GM19023 (cell line): ENCODE data around the gene TNS1.
A peak's percentile ranks its signal among the peaks of the same experiment; 100 is the strongest.
"Not testable (repeated sequence)": the region's sequence is repeated elsewhere in the genome, so short reads cannot be mapped to it uniquely, and the experiment has no call there.

Source experiments
- ATAC-seq: cut with Tn5 transposase; IDR thresholded peaks from one replicate; pipeline ENCODE4 v1.9.1; 2021; ENCODE audit warnings: mild to moderate bottlenecking, moderate library complexity; ENCODE audit not compliant: unreplicated experiment

The TNS1 gene

GRCh38 chr2:218002845-218003180, at the start of gene TNS1:
TNS1 (minus strand) TSS chr2:218002995; CDS start chr2:218002872, 123 bp downstream.
- no peak for ATAC-seq

GRCh38 chr2:218051903-218052302, 49.1 kb upstream of the TNS1 start:
- no peak for ATAC-seq

GRCh38 chr2:218047536-218048225, 44.9 kb upstream of the TNS1 start:
- no peak for ATAC-seq

- ATAC-seq: peak; percentile 77
These were observed 43.4 kb upstream of the TNS1 start for GRCh38 chr2:218046238-218046637.

GRCh38 chr2:218044599-218044998, 41.8 kb upstream of the TNS1 start:
- not testable (repeated sequence) for ATAC-seq

- ATAC-seq: no peak
These were observed 40.9 kb upstream of the TNS1 start for GRCh38 chr2:218043701-218044109.

GRCh38 chr2:218043100-218043499, 40.3 kb upstream of the TNS1 start:
- no peak for ATAC-seq

GRCh38 chr2:218041302-218042168, 38.7 kb upstream of the TNS1 start:
- no peak for ATAC-seq

- no peak for ATAC-seq
These were observed 38.1 kb upstream of the TNS1 start for GRCh38 chr2:218040883-218041282.

- no peak for ATAC-seq
These were observed 36.4 kb upstream of the TNS1 start for GRCh38 chr2:218039171-218039570.

GRCh38 chr2:218036371-218036770, 33.6 kb upstream of the TNS1 start:
- no peak for ATAC-seq

- ATAC-seq: no peak
These were observed 32.8 kb upstream of the TNS1 start for GRCh38 chr2:218035463-218036100.

- ATAC-seq: peak; percentile 79
These were observed 31.9 kb upstream of the TNS1 start for GRCh38 chr2:218034497-218035213.

- no peak for ATAC-seq
These were observed 31.0 kb upstream of the TNS1 start for GRCh38 chr2:218033590-218034496.

GRCh38 chr2:218033208-218033589, 30.4 kb upstream of the TNS1 start:
- ATAC-seq: no peak

- no peak for ATAC-seq
These were observed 29.8 kb upstream of the TNS1 start for GRCh38 chr2:218032336-218033171.

GRCh38 chr2:218031771-218032257, 29.0 kb upstream of the TNS1 start:
- ATAC-seq: no peak

GRCh38 chr2:218031261-218031660, 28.5 kb upstream of the TNS1 start:
- no peak for ATAC-seq
